CD14-positive monocyte (primary cell): ENCODE measurements around the gene GRM5. TPM values are rescaled to one million over a fixed set of nuclear protein-coding genes. Genes with fewer than 3 reads are reported as not detected.

Experiments used
- DNase-seq, 3 donors: peaks; one replicate each; pipeline ENCODE4 v3.0.0-alpha.2; 2011 to 2022
- H2AFZ ChIP-seq: 2 replicates; pipeline ENCODE4 v1.6.0; 2012; ENCODE audit warnings: mild to moderate bottlenecking, low read depth, low read length, inconsistent platforms; ENCODE audit not compliant: insufficient read depth, poor library complexity, severe bottlenecking
- H3K27ac ChIP-seq, 2 donors: 1 replicate in 1 of 2; 2 replicates in 1 of 2; pipeline ENCODE4 v1.5.1; 2012 to 2013; ENCODE audit warnings: low read length in 2 of 2, control low read depth in 1 of 2, inconsistent platforms in 1 of 2, low read depth in 1 of 2, mild to moderate bottlenecking in 1 of 2
- H3K27me3 ChIP-seq, 2 donors: one replicate each; pipeline versions ENCODE4 v1.6.0 to v1.6.1; 2011 to 2013; ENCODE audit warnings: low read length in 2 of 2; ENCODE audit not compliant: control insufficient read depth in 2 of 2, insufficient read depth in 2 of 2
- H3K36me3 ChIP-seq, 2 donors: replicated peaks in 1 of 2; 1 replicate in 1 of 2; 2 replicates in 1 of 2; pipeline versions ENCODE4 v1.5.1 to v1.6.1; 2012 to 2013; ENCODE audit warnings: low read length in 2 of 2, control low read depth in 1 of 2, inconsistent platforms in 1 of 2, mild to moderate bottlenecking in 1 of 2; ENCODE audit not compliant: insufficient read depth in 2 of 2, control insufficient read depth in 1 of 2
- H3K4me1 ChIP-seq, 2 donors: 1 replicate in 1 of 2; 2 replicates in 1 of 2; pipeline versions ENCODE4 v1.5.1 to v1.6.1; 2012 to 2013; ENCODE audit warnings: low read length in 2 of 2, control low read depth in 1 of 2, inconsistent platforms in 1 of 2, mild to moderate bottlenecking in 1 of 2, moderate library complexity in 1 of 2; ENCODE audit not compliant: insufficient read depth in 2 of 2, control insufficient read depth in 1 of 2
- H3K4me2 ChIP-seq: replicated peaks from 2 replicates; pipeline ENCODE3; 2012; ENCODE audit warnings: low read length, moderate library complexity, mild to moderate bottlenecking; ENCODE audit not compliant: poor library complexity, severe bottlenecking; ENCODE audit errors: extremely low read depth
- H3K4me3 ChIP-seq, 3 experiments: fragments of 200-600 bp in 1 of 3; sonication (generic) in 1 of 3; replicated peaks in 1 of 3; 1 replicate in 2 of 3; 2 replicates in 1 of 3; pipeline ENCODE4 v1.5.1; 2011 to 2013; ENCODE audit warnings: low read length in 3 of 3, mild to moderate bottlenecking in 3 of 3, control low read depth in 2 of 3, low read depth in 2 of 3, inconsistent platforms in 1 of 3, moderate library complexity in 1 of 3
- H3K79me2 ChIP-seq: 2 replicates; pipeline ENCODE4 v1.6.0; 2012; ENCODE audit warnings: mild to moderate bottlenecking, control low read depth, inconsistent platforms, low read length, moderate library complexity; ENCODE audit not compliant: insufficient read depth
- H3K9ac ChIP-seq: 2 replicates; pipeline ENCODE4 v1.6.0; 2017; ENCODE audit warnings: low read length, mild to moderate bottlenecking; ENCODE audit not compliant: insufficient read depth, poor library complexity, severe bottlenecking
- H3K9me3 ChIP-seq, 2 donors: replicated peaks in 1 of 2; 1 replicate in 1 of 2; 2 replicates in 1 of 2; pipeline versions ENCODE4 v1.5.1 to v1.6.1; 2012 to 2013; ENCODE audit warnings: low read length in 2 of 2, control low read depth in 1 of 2; ENCODE audit not compliant: control insufficient read depth in 1 of 2, insufficient read depth in 1 of 2
- H4K20me1 ChIP-seq: 2 replicates; pipeline ENCODE4 v1.6.0; 2012; ENCODE audit warnings: mild to moderate bottlenecking, low read length, control low read depth, moderate library complexity; ENCODE audit not compliant: insufficient read depth
- H3K27ac Mint-ChIP-seq, 7 donors: one replicate each; pipeline ENCODE4 v1.8.0; 2020; ENCODE audit warnings: mild to moderate bottlenecking in 7 of 7, mixed read lengths in 7 of 7, moderate library complexity in 6 of 7, inconsistent platforms in 2 of 7
- H3K27me3 Mint-ChIP-seq, 3 donors: one replicate each; pipeline ENCODE4 v1.8.0; 2021 to 2022; ENCODE audit warnings: low read depth in 3 of 3, mild to moderate bottlenecking in 3 of 3, mixed read lengths in 3 of 3, moderate library complexity in 3 of 3, inconsistent platforms in 1 of 3
- H3K36me3 Mint-ChIP-seq, 2 donors: one replicate each; pipeline ENCODE4 v1.8.0; 2020; ENCODE audit warnings: mixed read lengths in 2 of 2, inconsistent platforms in 1 of 2, mild to moderate bottlenecking in 1 of 2
- H3K4me1 Mint-ChIP-seq: one replicate; pipeline ENCODE4 v1.8.0; 2020; ENCODE audit warnings: mild to moderate bottlenecking, mixed read lengths
- H3K4me3 Mint-ChIP-seq, 2 donors: one replicate each; pipeline ENCODE4 v1.8.0; 2020; ENCODE audit warnings: mild to moderate bottlenecking in 2 of 2, mixed read lengths in 2 of 2, moderate library complexity in 1 of 2
- H3K9me3 Mint-ChIP-seq, 7 donors: one replicate each; pipeline ENCODE4 v1.8.0; 2020 to 2022; ENCODE audit warnings: mixed read lengths in 7 of 7, mild to moderate bottlenecking in 6 of 7, moderate library complexity in 6 of 7, inconsistent platforms in 2 of 7
- CTCF ChIP-seq: fragments of 200-600 bp; IDR thresholded peaks from one replicate; pipeline ENCODE4 v1.8.0; 2022; ENCODE audit warnings: antibody characterized with exemption, mild to moderate bottlenecking
- WGBS: methylation state at CpG from one replicate; pipeline ENCODE4 v1.1.5; 2013; ENCODE audit warnings: missing lambda C conversion rate; ENCODE audit not compliant: insufficient coverage; 5-methylcytosine and 5-hydroxymethylcytosine counted together
- intact Hi-C, 2 donors: fragments of 100-400 bp; cut with micrococcal nuclease; formaldehyde crosslinking; loops; one replicate each; pipeline versions ENCODE4 v1.15.0 to v1.15.1; 2023
- polyA plus RNA-seq, 3 donors: library from polyadenylated mRNA; depleted of rRNA in 1 of 3; unstranded in 2 of 3; stranded (reverse) in 1 of 3; fragments of 300-500 nt in 2 of 3; fragments of >200 nt in 1 of 3; fragmentation: Illumina TruSeq in 2 of 3; gene quantifications; 1 replicate in 2 of 3; 2 replicates in 1 of 3; pipeline ENCODE4 v1.2.3, GENCODE V29; 2012 to 2021

The GRM5 gene
- polyA plus RNA-seq, 3 donors = not detected

DNA sequence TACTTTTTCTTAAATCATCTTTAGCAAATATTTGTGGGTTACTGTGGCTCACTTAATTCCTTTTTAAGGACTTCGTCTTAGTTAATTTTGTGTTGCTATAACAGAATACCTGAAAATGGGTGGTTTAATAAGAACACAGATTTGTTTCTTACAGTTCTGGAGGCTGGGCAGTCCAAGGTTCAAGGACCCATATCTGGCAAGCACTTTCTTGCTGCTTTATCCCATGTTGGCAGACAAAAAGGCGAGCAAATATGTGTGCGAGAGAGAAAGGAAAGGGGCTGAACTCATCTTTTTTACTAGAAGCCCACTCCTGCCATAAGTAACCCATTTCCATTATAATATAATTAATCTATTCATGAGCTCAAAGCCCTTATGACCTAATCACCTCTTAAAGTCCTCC lies 246.2 kb downstream of the GRM5 start:
- H3K27me3 ChIP-seq = no peaks in the 10 kb centered on the region
- peaks cover 2 to 4% of the 10 kb centered on the region in 2 donors for H3K9me3 ChIP-seq
- intact Hi-C loops = no loop called here
- no CpG with 5 or more reads among the region's 3 CpGs for WGBS
- H3K4me1 Mint-ChIP-seq = no peaks in the 10 kb centered on the region
- H3K4me1 ChIP-seq = no peaks in the 10 kb centered on the region
- no peaks in the 10 kb centered on the region for H3K27me3 Mint-ChIP-seq
- no peak overlapping the region for H2AFZ ChIP-seq
- H3K4me3 Mint-ChIP-seq = no peak overlapping the region
- H3K4me2 ChIP-seq = no peak overlapping the region
- H3K79me2 ChIP-seq = no peaks in the 10 kb centered on the region
- H4K20me1 ChIP-seq = no peaks in the 10 kb centered on the region
- H3K36me3 Mint-ChIP-seq = no peaks in the 10 kb centered on the region
- H3K9ac ChIP-seq = no peak overlapping the region
- peaks cover 0 to 9% (median 4%) of the 10 kb centered on the region in 7 donors for H3K9me3 Mint-ChIP-seq
- no peak overlapping the region for H3K4me3 ChIP-seq
- TF ChIP-seq CTCF = no peak
- no peak for DNase-seq
- no peaks in the 10 kb centered on the region for H3K36me3 ChIP-seq
- H3K27ac Mint-ChIP-seq = no peak overlapping the region
- H3K27ac ChIP-seq = no peak overlapping the region

GRCh38 chr11:88818978-88819377 lies 246.8 kb downstream of the GRM5 start:
- H4K20me1 ChIP-seq = no peaks in the 10 kb centered on the region
- H3K27ac Mint-ChIP-seq = no peak overlapping the region
- intact Hi-C loops = no loop called here
- TF ChIP-seq CTCF = no peak
- no peaks in the 10 kb centered on the region for H3K36me3 ChIP-seq
- H3K4me2 ChIP-seq = no peak overlapping the region
- peaks cover 0 to 8% of the 10 kb centered on the region in 2 donors for H3K9me3 ChIP-seq
- no peaks in the 10 kb centered on the region for H3K79me2 ChIP-seq
- H3K27me3 Mint-ChIP-seq = no peaks in the 10 kb centered on the region
- no peak overlapping the region for H3K4me3 Mint-ChIP-seq
- H3K4me3 ChIP-seq = no peak overlapping the region
- H3K4me1 Mint-ChIP-seq = no peaks in the 10 kb centered on the region
- no peak overlapping the region for H2AFZ ChIP-seq
- no peaks in the 10 kb centered on the region for H3K27me3 ChIP-seq
- no peaks in the 10 kb centered on the region for H3K36me3 Mint-ChIP-seq
- no peak overlapping the region for H3K9ac ChIP-seq
- DNase-seq = no peak
- H3K27ac ChIP-seq = no peak overlapping the region
- H3K4me1 ChIP-seq = no peaks in the 10 kb centered on the region
- H3K9me3 Mint-ChIP-seq = peaks cover 0 to 9% (median 5%) of the 10 kb centered on the region in 7 donors
